GM21576 (cell line): ENCODE data around the gene SCN3B.

Source experiments
- ATAC-seq: cut with Tn5 transposase; IDR thresholded peaks from one replicate; pipeline ENCODE4 v1.9.1; 2021; ENCODE audit warnings: mild to moderate bottlenecking, moderate library complexity; ENCODE audit not compliant: unreplicated experiment

The SCN3B gene

DNA sequence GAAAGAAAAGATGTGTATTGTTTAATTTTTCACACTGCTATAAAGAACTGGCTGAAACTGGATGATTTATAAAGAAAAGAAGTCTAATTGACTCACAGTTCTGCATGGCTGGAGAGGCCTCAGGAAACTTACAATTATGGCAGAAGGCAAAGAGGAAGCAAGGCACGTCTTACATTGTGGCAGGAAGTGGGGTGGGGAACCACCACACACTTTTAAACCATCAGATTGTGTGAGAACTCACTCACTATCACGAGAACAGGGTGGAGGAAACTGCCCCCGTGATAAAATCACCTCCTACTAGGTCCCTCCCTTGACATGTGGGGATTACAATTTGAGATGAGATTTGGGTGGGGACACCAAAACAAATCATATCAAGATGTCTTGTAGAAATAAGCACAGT, 5.5 kb upstream of the SCN3B start:
- peak; percentile 95 for ATAC-seq

DNA sequence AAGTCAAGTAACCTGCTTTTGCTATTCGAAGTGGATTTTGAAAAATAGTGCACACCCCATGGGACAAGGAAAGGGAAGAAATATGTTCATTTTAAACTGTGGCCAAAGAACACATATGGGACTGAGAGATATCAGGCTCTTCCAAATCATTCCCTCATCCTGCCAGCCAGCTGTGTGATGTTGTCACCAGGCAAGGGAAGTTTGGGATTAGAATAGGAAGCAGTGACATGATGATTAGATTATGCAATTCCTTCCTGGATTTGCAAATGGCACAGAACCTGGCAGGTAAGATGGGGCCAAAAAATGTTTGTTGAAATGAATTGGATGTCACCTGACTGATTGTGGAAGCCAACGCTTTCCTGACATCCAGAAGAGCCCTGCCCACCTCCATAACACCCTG, 4.9 kb upstream of the SCN3B start:
- ATAC-seq = no peak

DNA sequence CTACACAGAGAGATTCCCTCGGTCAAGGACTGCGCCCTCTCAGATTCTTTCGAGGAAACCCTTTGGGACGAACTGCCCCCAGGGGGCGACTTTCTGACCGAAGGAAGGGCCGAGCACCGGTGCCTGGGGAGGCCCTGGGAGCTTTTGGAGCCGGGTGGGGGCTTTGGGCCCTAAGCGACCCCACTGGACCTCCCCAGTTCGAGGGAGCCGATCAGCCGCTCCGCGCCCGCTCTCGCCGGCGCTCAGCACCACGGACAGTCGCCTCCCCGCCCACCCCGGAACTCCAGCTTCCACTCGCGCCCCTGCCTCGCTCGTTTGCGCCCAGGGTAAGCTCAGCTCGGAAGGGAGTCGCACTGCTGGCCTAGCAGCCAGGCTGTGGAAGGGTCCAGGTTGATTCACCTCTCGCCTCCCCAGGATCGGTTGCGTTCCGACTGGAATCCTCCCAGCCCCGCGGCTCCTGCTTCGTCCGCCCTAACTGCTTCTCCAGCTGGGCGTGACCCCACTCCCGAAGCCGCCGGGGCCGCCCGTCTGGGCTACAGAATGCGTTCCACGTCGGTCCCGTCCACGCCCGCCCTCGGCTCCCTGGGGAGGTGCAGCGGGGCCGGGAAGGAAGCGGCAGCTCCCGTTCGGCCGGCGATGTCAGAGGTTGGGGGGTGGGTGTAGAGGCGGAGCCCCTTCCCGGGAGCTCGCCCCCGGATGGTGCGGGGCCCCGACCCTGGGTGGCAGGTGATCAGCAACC, 428 bp downstream of the SCN3B start:
- ATAC-seq = no peak

DNA sequence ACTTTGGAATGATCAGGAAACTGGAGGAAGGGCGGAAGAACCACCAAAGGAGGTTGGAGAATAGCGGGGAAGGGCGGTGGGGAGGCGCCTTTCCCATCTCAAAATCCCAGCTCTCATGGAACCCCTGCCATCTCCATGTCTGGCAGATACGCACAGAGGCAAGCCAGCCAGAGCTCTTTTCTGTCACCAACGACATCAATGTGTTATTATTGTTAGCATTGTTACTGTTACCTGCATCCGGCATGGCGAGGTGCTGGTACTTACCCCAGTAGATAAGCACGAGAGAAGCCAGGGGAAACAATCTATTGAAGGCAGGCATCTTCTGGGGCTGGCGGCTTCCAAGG, 969 bp downstream of the SCN3B start:
- no peak for ATAC-seq

DNA sequence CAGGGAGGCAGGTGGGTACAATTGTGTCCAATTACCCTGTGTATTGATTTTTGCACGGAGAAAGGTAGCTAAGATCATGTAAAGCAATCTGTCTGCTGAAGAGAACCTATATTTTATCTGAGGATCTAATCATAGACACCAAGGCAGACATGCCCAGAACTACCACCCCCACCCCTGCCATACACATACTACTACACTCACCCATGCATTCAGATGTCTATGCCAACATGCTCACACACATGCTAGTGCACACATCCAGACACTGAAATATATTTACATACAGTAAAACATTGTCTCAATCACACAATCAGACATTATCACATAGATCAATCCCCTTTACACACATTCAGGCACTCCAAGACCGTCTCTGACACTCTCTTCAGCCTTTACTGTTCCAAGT, 1.8 kb downstream of the SCN3B start:
- ATAC-seq = no peak

DNA sequence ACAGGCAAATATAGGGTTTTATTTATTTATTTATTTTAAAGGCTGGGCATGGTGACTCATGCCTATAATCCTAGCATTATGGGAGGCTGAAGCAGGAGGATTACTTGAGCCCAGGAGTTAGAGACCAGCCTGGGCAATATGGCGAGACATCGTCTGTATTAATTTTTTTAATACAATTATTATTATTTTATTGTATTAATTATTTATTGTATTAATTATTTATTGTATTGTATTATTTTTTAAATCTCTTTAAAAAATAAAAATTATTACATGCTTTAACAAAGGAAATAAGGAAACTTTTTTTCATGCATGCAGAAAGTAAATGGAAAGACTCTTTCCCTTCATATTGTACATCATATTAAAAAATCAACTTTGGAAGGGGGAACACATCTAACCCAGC, 3.5 kb downstream of the SCN3B start:
- no peak for ATAC-seq

DNA sequence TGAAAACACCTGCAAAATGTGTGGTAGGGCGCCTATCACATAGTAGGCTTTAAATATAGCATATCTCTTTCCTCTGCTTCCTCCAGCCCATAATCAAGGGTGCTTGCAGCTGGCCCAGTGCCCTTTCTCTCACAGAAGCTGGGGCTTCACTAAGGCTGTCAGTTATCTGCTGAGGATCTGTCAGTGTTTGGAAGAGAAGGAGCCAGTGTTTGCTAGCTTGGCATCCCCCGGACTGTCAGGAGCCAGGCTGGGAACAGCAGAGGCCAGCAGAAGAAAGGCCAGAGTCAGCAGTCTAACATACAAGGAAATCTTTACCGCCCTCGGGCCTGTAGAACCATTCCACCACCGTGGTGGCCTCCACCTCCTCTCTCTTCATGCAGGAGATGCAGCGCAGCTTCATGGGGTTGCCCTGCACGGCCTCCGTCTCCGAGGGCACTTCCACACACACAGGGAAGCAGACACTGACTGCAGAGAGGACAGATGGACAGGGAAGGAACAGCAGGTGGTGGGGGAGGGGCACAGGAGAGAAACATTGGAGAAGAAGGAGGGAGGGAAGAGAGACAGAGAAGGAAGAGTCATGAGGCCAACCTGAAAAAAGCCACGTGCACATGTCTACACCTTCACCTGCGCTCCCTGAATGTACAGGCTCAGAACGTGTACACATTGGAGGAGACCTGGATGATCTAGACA, 9.0 kb downstream of the SCN3B start:
- ATAC-seq = no peak

DNA sequence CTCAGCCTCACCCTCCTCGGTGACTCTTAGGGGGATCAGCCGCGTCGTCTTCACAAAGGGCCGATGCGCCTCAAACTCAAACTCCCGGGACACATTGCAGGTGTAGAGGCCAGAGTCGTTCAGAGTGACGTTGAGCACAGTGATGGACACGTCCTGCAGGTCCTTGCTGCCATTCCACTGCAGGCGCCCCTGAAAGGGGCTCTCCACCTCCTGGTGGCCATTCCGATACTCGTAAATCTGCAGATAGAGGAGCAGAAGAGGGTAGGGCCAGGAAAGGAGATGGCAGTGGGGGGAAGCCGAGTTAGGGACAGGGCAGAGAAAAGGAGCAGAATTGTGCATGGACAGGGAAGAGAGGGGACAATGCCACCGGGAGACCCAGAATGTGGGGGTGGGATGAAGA, 12.0 kb downstream of the SCN3B start:
- ATAC-seq = no peak

DNA sequence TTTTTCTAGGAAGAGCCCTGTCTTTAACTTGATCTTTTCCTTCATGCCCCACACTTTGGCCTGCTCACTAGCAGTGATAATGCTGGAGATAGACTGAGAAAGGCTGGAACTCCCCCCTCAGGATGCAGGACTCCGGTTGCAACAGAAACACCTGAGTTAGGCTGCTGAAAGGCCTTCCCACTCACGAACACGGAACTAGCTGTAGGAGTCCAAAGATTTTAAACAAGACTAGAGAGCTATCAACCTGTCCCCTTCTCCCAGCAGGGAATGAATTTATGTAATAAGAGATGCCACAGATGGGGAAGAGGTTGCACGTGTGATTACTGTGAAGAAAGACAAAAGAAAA, 13.0 kb downstream of the SCN3B start:
- no peak for ATAC-seq

DNA sequence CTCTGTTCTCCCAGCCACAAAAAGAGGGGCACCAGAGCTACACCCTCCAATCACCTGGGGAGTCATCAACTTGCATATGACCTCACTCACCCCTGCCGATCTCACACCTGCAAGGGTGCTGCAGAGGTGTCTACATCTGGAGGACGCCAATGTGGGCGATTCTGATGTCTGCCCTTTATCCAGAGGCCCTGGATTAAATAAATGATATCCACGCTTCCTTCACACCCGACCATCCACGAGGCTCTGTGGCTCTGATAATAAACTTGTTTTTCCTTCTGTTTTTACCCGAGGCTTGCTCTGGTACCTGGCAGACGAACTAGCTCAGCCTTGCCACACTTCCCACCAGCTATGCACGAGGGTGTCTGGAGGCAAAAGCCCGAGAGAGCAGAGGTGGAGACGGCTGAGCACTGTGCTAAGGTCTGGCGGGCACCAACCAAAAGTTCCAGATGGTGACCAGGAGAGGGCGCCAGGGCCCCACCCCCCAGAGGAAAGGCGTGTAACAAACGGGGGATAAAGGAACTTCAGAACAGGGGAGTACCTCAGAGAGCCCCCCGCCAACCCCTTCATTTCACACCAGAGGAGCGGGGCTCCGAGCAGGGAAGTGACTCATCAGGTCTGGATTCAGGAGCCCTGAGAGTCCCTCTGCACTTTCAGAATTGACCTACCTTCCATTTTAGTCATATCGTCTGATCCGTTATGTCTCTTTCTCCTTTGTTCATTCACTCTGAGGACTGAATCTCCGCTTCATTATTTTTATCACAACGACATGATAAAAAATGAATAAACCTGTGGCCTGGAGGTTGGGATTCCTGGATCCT, 13.5 kb downstream of the SCN3B start:
- ATAC-seq = peak; percentile 89

DNA sequence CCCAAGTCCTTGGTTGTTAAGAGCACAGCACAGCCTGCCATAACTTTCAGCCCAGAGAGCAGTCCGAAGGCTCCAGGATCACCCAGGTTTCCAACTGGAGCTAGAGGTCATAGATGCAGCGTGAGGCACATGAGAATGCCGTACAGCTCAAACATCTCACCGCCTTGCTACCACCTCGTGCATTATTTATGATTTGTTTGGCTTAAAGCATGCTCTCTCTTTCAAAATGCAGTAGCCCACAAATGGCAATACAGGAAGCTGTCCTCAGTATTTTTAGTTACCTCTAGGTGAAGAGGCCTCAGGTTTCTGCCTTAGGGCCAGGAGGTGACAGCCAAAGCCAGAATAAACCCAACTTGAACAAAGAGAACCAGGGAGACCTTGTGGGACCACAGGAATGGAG, 14.4 kb downstream of the SCN3B start:
- no peak for ATAC-seq

DNA sequence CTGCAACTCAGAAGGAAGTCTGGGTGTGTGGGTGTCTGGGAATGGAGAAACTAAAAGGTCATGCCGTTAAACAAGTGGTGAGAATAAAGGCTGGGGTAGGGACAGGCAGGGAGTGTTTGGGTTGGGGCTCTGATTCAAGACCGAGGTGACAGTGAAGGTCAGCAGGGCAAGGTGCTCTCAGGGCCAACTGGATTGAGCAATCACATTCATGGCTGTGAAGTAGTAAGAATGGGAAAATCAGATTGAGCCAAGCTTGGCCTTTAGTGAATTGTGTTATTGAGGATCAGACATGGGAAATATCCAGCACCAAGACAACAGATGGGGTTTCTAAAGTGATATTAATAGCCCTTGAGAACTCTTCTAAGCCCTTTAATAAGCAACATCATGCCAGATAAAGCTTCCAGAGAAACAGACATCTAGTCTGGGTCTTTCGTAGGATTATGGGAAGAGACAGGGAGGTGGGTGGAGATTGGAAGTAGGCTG, 24.3 kb downstream of the SCN3B start:
- no peak for ATAC-seq

DNA sequence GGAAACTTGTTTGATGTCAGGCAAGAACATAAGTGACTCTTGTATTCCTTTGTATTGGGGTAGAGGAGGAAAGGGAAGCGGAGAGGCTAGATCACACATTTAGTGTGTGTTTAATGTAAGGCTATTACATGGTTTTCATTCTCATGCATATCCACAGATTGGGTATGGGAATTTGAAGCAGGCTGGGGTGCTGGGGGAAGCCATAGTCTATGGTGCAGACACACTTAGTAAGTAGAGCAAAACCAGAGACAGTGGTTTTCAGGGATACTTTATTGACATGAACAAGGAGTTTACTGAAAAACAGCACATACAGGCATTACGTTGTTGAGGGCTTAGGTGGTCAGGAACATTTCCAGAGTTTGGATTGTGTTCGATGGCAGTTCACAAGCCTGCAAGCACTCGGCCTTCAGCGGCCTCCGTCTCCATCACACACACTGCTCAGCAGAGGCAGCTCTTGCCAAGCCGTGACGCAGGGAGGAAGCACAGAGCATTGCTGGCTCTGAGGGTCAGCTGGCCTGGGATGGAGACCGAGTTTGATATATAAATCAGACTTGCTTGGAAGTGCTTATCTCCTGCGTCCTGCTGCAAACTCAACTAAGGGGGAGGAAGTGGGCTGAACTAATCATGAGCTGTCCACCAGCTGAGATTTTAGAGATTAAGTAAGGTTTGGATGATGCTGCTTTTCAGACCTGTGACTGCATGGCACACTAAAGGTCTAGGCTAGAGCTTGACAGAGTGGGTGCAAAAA, 25.3 kb downstream of the SCN3B start:
- no peak for ATAC-seq

DNA sequence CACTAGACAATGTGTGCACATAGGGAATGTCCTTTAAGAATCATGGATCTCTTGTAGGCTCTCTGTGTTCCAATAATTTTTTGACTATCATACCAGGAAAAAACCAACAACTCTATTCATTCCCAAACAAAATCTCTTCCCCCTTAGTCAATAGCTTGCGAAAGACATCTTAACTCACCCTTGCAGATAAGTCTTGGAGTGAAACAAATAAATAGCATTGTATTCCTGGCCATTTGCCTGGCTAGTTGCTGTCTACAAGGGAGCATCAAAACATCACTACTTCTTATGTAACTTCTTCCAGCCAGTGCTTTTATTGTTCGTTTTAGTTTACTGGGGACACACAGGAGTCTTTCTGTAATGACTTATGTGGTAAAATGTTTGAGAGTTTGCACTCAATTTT, 29.4 kb downstream of the SCN3B start:
- ATAC-seq = no peak

DNA sequence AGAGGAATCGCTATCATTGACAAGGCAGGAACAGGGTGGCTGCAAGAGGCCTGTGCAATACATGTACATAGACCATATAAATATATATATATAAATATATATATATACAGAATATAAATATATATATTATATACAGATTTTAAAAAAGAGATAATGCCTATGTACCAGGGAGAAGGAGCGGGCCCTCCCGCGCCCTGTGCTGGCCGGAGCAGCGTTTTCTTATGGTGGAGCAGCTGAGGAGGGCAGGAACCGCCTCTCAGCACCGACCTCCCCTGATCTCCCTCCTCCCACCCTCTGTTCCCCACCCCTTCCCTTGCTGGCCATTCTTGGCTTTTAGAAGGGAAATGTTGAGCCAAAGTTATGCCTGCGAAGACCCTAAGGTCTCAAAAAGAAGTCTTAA, 31.8 kb downstream of the SCN3B start:
- ATAC-seq = no peak

DNA sequence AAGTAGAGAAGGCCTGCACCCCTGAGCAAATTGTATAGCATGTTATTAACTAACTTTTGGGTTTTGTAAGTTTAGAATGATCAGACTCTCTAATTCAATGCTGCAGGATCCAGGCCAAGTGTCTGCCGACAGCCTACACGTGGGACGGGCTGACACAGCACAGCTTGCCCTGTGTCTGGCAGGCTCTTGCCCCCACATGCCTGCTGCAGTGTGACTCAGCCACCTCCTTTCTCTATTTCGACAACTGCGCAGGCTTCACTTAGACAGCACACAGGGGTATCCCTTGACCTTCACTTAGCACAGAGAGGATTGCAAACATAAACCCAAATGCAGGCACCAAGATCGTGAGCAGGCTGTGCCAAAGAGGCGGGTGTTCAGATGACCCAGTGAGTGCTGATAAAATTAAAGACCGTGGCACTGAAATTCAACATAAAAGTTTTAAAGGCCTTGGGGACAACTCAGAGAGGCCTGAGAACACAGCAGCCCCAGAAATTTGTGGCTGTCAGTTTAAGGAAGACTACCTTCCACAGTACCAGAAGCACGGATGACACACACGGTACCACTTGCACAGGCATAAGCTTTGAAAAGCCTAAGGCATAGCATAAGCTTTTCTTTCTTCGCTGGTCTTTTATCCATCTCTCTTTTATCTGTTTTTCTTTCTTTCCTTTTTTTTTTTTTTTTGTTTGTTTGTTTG, 37.8 kb downstream of the SCN3B start:
- no peak for ATAC-seq

DNA sequence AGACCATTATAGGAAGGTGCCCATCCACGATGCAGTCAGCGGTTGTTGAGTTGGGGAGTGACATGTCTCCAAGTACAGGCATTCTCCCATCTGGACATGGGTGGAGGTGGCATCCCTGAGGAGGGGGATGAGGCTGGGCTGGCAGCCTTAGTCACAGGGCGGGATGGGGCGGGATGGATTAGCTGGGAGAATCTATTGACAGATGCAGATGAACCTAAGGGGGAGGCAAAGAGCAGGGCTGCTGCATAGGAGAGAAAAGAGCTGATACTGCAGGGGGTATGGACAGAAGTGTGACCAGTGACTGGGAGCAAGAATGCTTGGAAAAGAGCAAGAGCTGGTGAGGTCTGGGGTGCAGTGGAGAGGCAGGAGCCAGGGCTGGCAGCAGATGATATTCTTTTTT, 42.7 kb downstream of the SCN3B start:
- ATAC-seq = no peak

DNA sequence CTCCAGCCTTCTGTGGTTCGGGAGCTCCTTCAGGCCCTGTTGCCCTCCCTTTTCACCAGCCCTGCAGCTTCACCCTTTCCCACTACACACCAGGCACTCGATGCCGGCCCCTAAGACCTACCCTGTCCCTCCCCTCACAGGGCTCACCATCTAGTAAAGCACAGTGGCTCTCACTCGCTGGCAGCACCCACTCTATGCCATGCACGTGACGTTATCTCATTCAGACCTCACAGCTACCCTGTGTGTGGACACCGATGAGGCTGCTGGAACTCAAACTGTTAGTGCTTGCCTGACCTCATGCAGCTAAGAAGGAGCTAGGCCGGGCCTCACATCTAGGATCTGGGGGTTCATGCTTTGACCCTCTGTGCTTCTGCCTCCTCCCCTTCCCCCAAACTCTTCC, 45.5 kb downstream of the SCN3B start:
- ATAC-seq = no peak

DNA sequence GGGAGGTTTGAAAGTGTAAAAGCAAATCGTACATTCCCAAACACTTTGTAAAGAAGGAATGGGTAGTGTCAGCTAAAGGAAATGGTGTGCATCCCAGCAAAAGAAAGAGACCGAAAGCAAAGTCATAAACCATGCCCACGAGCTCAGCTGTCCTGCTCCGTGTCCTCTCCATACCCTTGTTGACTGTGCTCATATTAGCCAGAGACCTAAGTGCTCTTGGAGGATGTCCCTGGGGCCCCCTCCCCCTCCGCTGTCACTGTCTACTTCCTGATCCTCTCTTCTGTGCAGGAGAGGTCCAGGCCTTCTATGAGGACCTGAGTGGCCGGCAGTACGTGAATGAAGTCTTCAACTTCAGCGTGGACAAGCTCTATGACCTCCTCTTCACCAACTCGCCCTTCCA, 46.1 kb downstream of the SCN3B start:
- no peak for ATAC-seq

DNA sequence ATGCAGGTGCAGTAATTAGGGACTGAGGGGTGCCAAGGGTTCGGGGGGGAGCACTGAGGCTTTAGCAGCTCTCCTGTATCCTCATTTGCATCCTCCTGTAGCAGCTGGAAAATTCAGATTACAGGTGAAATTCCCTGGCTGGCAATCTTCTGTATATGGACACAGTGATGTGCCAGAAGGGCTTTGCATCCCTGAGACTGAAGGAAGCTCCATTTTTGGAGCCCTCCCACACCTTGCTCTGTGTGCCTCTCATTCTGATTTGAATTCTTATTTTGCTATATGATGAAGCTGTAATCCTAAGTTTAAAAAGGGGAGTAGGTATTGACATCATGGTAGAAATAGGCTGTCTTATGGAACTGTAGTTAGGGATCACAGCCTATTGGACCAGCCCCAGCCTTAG, 46.6 kb downstream of the SCN3B start:
- no peak for ATAC-seq

DNA sequence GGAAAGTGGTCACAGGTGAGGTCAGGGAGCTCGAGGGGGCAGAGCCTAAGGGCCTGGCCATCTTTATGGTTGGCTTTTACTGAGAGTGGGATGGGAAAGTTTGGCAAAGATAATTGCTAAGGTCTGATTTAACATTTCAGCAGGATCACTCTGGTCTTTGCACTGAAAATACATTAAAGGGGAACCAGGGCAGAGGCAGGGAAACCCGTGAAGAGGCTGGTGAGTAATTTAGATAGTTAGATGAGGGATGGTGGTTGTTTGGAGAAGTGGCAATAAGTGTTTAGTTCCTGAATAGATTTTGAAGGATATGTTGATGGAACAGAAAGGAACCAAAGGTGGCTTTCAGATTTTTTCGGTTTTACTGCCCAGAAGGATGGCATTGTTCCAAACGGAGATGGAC, 50.8 kb downstream of the SCN3B start:
- ATAC-seq = no peak
